ENCODE measurements around the gene EREG. TPM values are rescaled to one million over a fixed set of nuclear protein-coding genes. Genes with fewer than 3 reads are reported as not detected.

EREG gene
- total and polyA plus RNA-seq, 9 donors, result 0.04 to 3.9 (median 0.15) TPM; not detected in 2

DNA sequence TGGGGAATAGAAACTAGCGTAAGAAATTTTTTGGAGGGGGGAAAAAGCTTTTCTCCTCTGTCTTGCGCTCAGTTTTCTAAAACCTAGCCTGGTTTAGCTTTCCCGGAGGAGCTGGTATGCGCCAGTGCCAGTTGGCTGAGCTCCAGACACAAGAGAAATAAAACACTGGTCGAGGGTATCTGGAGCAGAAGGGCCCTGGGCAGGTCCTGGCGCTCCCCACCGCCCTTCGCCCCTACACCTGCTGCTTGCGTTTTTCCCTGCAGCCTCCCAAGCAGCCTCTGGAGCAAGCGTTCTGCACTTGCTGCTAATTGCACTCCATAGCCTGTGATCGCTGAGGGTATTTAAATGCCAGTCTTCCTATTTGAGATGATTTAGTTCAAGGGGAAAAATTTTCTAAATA, 816 bp downstream of the EREG start:
- Histone ChIP-seq H3K4me3 (no peak overlapping the region), H3K36me3 (no peaks in the 10 kb centered on the region), H3K27ac (no peak overlapping the region), H3K4me1 (ENCODE audit: insufficient read depth) (peaks cover 4% of the 10 kb centered on the region), H3K27me3 (no peaks in the 10 kb centered on the region), H3K9me3 (no peaks in the 10 kb centered on the region)
- intact Hi-C loops (cut with DNase I), result no loop called here
- peak in 1 of 5 donors; percentile 17 for DNase-seq
- WGBS, 3 donors, result 12 to 21% (median 21%) methylated on average over 11 of the region's 11 CpGs
- TF ChIP-seq POLR2A (IDR thresholded peaks at IDR 0.05), result no peak
- TF ChIP-seq, protein P1, sequence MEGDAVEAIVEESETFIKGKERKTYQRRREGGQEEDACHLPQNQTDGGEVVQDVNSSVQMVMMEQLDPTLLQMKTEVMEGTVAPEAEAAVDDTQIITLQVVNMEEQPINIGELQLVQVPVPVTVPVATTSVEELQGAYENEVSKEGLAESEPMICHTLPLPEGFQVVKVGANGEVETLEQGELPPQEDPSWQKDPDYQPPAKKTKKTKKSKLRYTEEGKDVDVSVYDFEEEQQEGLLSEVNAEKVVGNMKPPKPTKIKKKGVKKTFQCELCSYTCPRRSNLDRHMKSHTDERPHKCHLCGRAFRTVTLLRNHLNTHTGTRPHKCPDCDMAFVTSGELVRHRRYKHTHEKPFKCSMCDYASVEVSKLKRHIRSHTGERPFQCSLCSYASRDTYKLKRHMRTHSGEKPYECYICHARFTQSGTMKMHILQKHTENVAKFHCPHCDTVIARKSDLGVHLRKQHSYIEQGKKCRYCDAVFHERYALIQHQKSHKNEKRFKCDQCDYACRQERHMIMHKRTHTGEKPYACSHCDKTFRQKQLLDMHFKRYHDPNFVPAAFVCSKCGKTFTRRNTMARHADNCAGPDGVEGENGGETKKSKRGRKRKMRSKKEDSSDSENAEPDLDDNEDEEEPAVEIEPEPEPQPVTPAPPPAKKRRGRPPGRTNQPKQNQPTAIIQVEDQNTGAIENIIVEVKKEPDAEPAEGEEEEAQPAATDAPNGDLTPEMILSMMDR (IDR thresholded peaks at IDR 0.05), result no peak
- no peak for TF ChIP-seq EP300 (IDR thresholded peaks at IDR 0.05)

DNA sequence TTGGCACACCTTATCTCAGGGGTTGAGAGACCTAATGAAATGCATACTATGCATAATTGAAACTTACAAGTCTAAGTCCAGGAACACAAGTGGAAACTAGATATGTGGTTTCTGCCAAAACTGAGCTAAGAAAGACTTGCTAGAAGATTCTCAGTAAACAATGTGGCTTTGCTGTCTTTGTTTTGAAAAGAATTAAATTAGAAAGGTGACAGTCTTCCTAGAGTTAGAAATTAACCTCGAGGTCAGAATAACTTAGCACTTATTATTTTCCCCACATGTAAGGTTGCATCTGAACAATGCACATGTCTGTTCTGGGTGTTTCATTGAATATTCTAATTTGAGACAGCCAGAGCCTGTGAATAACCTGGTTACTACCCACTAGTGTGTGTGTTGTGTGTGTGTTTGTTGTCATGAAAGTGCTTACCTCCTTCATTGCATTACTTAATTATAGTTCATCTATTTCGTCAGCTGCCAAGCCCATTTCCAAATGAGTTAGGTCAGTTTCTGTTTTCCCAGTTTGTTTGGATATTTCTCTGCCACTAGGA, 1.5 kb downstream of the EREG start:
- Histone ChIP-seq H3K27ac (no peak overlapping the region), H3K4me1 (ENCODE audit: insufficient read depth) (peaks cover 4% of the 10 kb centered on the region), H3K9me3 (no peaks in the 10 kb centered on the region), H3K4me3 (no peak overlapping the region), H3K36me3 (no peaks in the 10 kb centered on the region), H3K27me3 (no peaks in the 10 kb centered on the region)
- 39 to 50% (median 44%) methylated on average over 2 of the region's 2 CpGs for WGBS, 3 donors
- intact Hi-C loops (cut with DNase I), result no loop called here
- TF ChIP-seq POLR2A (IDR thresholded peaks at IDR 0.05) (no peak), EP300 (IDR thresholded peaks at IDR 0.05) (no peak)
- TF ChIP-seq, protein P1 (IDR thresholded peaks at IDR 0.05), result no peak
- DNase-seq, result no peak

DNA sequence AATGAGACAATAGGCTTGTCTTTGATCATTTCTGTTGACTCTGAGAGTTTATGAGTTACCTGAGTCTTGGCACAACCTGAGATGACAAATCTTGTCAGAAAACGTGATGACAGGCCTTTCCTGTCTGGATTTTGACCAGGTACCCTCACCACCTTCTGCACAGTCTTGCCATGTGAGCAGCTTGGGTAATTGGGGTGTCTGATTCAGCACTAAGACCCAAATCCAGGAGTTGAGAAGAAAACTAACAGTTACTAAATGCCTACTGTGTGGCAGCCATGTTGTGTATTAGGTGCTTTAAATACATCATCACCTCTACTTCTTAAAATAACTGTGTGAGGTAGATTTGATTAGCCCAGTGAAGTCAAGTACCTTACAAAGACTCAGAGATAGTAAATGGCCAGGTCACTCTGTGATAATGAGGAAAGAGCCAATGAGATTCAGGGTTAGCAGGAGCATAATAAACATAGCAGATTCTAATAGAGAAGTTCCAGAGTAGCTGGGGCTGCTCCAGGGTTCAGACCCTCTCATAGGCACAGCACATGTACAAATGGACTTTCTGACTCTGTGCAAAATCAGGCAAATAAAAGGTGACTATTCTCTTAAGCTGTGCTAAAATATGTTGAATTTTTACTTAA, 2.8 kb downstream of the EREG start:
- WGBS, 3 donors, result 58 to 73% (median 71%) methylated on average over 1 of the region's 1 CpG
- Histone ChIP-seq H3K9me3 (no peaks in the 10 kb centered on the region), H3K36me3 (no peaks in the 10 kb centered on the region), H3K4me3 (no peak overlapping the region), H3K27ac (no peak overlapping the region), H3K4me1 (ENCODE audit: insufficient read depth) (peaks cover 4% of the 10 kb centered on the region), H3K27me3 (no peaks in the 10 kb centered on the region)
- TF ChIP-seq POLR2A (IDR thresholded peaks at IDR 0.05) (no peak), EP300 (IDR thresholded peaks at IDR 0.05) (no peak)
- TF ChIP-seq, protein P1 (IDR thresholded peaks at IDR 0.05), result no peak
- no peak for DNase-seq
- intact Hi-C loops (cut with DNase I), result no loop called here

DNA sequence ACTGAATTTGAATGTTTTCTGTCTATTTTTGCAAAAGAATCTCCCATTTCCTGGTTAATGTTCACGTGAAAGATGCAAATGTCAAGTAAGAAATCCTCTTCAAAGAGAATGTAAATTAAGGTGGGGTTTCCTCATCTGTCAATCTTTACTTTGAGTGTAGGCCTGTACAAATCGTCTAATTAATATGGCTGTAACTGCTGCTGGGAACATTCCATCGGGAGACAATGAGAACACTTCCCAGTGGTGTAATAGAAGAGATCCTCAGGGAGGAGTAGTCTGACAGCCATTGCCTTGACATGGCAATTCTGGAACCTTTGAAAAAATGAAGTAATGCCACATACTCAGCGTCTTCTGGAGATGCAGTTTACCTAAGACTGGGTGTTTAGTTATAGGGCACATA, 3.7 kb downstream of the EREG start:
- H3K27me3 ChIP-seq, result no peaks in the 10 kb centered on the region
- peaks cover 4% of the 10 kb centered on the region for H3K4me1 ChIP-seq (ENCODE audit: insufficient read depth)
- intact Hi-C loops (cut with DNase I), result no loop called here
- H3K27ac ChIP-seq, result no peak overlapping the region
- H3K9me3 ChIP-seq, result no peaks in the 10 kb centered on the region
- no peaks in the 10 kb centered on the region for H3K36me3 ChIP-seq
- DNase-seq, result no peak
- no peak for TF ChIP-seq EP300 (IDR thresholded peaks at IDR 0.05)
- TF ChIP-seq POLR2A (IDR thresholded peaks at IDR 0.05), result no peak
- TF ChIP-seq, protein P1 (IDR thresholded peaks at IDR 0.05), result no peak
- no peak overlapping the region for H3K4me3 ChIP-seq
- WGBS, 3 donors, result 64 to 76% (median 73%) methylated on average over 4 of the region's 4 CpGs
